Measurements from ENCODE around the gene TPRN. TPM values are rescaled to one million over a fixed set of nuclear protein-coding genes. Genes with fewer than 3 reads are reported as not detected.

TPRN gene
- total RNA-seq, 1 experiment from 2014 or later = 24.9 TPM

GRCh38 chr9:137247135-137247915 lies 46.8 kb upstream of the TPRN start:
- H3K27ac ChIP-seq (ENCODE audit: low read depth, low read length) = no peak overlapping the region
- no peaks in the 10 kb centered on the region for H3K9me2 ChIP-seq (ENCODE audit: insufficient read depth)
- POLR2A ChIA-PET = no interaction called here
- TF ChIP-seq, protein P1, sequence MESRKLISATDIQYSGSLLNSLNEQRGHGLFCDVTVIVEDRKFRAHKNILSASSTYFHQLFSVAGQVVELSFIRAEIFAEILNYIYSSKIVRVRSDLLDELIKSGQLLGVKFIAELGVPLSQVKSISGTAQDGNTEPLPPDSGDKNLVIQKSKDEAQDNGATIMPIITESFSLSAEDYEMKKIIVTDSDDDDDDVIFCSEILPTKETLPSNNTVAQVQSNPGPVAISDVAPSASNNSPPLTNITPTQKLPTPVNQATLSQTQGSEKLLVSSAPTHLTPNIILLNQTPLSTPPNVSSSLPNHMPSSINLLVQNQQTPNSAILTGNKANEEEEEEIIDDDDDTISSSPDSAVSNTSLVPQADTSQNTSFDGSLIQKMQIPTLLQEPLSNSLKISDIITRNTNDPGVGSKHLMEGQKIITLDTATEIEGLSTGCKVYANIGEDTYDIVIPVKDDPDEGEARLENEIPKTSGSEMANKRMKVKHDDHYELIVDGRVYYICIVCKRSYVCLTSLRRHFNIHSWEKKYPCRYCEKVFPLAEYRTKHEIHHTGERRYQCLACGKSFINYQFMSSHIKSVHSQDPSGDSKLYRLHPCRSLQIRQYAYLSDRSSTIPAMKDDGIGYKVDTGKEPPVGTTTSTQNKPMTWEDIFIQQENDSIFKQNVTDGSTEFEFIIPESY (IDR thresholded peaks at IDR 0.05; ENCODE audit: extremely low read depth, insufficient replicate concordance, low read length) = no peak
- TF ChIP-seq EGR1 (IDR thresholded peaks at IDR 0.05; ENCODE audit: low read depth) = no peak
- TF ChIP-seq CTCF (IDR thresholded peaks at IDR 0.05 in 2 of 3, conservative IDR thresholded peaks at IDR 0.05 in 1 of 3; ENCODE audit: borderline replicate concordance in 1 of 3, insufficient read depth in 1 of 3, low read depth in 2 of 3, low read length in 2 of 3) = no peak
- TF ChIP-seq MAX (IDR thresholded peaks at IDR 0.05) = no peak
- no peak for TF ChIP-seq POLR2AphosphoS5 (IDR thresholded peaks at IDR 0.05; ENCODE audit: low read depth, low read length)
- TF ChIP-seq ZNF274 (IDR thresholded peaks at IDR 0.05; ENCODE audit: low read depth, low read length) = no peak
- TF ChIP-seq, protein P2, sequence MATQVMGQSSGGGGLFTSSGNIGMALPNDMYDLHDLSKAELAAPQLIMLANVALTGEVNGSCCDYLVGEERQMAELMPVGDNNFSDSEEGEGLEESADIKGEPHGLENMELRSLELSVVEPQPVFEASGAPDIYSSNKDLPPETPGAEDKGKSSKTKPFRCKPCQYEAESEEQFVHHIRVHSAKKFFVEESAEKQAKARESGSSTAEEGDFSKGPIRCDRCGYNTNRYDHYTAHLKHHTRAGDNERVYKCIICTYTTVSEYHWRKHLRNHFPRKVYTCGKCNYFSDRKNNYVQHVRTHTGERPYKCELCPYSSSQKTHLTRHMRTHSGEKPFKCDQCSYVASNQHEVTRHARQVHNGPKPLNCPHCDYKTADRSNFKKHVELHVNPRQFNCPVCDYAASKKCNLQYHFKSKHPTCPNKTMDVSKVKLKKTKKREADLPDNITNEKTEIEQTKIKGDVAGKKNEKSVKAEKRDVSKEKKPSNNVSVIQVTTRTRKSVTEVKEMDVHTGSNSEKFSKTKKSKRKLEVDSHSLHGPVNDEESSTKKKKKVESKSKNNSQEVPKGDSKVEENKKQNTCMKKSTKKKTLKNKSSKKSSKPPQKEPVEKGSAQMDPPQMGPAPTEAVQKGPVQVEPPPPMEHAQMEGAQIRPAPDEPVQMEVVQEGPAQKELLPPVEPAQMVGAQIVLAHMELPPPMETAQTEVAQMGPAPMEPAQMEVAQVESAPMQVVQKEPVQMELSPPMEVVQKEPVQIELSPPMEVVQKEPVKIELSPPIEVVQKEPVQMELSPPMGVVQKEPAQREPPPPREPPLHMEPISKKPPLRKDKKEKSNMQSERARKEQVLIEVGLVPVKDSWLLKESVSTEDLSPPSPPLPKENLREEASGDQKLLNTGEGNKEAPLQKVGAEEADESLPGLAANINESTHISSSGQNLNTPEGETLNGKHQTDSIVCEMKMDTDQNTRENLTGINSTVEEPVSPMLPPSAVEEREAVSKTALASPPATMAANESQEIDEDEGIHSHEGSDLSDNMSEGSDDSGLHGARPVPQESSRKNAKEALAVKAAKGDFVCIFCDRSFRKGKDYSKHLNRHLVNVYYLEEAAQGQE (IDR thresholded peaks at IDR 0.05; ENCODE audit: low read depth) = no peak
- peaks cover 7 to 14% of the 10 kb centered on the region in 2 experiments for H3K36me3 ChIP-seq (ENCODE audit: control insufficient read depth in 1 of 2, insufficient read depth in 2 of 2, low read length in 2 of 2)
- no peaks in the 10 kb centered on the region for H3K9me3 ChIP-seq (ENCODE audit: control insufficient read depth in 1 of 2, insufficient read depth in 1 of 2, low read depth in 1 of 2, low read length in 2 of 2)
- no peak overlapping the region for H3K4me3 ChIP-seq (replicated peaks in 1 of 2; ENCODE audit: low read depth in 1 of 2, low read length in 2 of 2)
- H4K20me1 ChIP-seq (ENCODE audit: insufficient read depth) = peaks cover 14% of the 10 kb centered on the region; the same call in 1 of the 2 replicates
- no peaks in the 10 kb centered on the region for H3K27me3 ChIP-seq (ENCODE audit: insufficient read depth, low read length)
- peaks cover 6 to 23% of the 10 kb centered on the region in 2 experiments for H3K4me1 ChIP-seq (ENCODE audit: control insufficient read depth in 1 of 2, insufficient read depth in 2 of 2, low read length in 2 of 2)
- no peak overlapping the region for H3K9ac ChIP-seq (ENCODE audit: low read length)
- CTCF ChIA-PET = interaction anchor here (1.0 to 2.4 kb wide), 2 partner anchors 11 to 180 kb away, joined by 4 to 7 read pairs; no protein-coding TSS in a partner anchor
- H3K4me2 ChIP-seq (ENCODE audit: low read length) = no peak overlapping the region
- H3K79me2 ChIP-seq (ENCODE audit: insufficient read depth, low read length) = peaks cover 16% of the 10 kb centered on the region
- intact Hi-C loops (cut with micrococcal nuclease) = no loop called here
- no peak for DNase-seq (ENCODE audit: low read depth, low spot score)
- RAD21 ChIA-PET (ENCODE audit: low non-redundant PET in 1 of 2, low total read pairs in 2 of 2, uncharacterized antibody in 2 of 2, unreplicated experiment in 2 of 2) = no interaction called here
- BruUV-seq (replicated peaks) = no TSS peak
- H2AFZ ChIP-seq (ENCODE audit: low read depth, low read length, poor library complexity, severe bottlenecking) = no peak overlapping the region
- no peak for ATAC-seq
